ENCODE results near the gene CPB1.

GRCh38 chr3:148839805-148840204 is 12.2 kb downstream of the CPB1 start:
- TF ChIP-seq CTCF (IDR thresholded peaks at IDR 0.05) (no peak), EP300 (IDR thresholded peaks at IDR 0.05) (no peak), POLR2A (IDR thresholded peaks at IDR 0.05) (no peak)

All from ovary (tissue), 3 donors.